Tibial nerve (tissue), 4 donors: Measurements from ENCODE around the gene RICTOR. TPM values are rescaled to one million over a fixed set of nuclear protein-coding genes. Genes with fewer than 3 reads are reported as not detected.

Source experiments
- DNase-seq, 2 donors: peaks; one replicate each; pipeline ENCODE4 v3.0.0-alpha.2; 2019; ENCODE audit warnings: low spot score in 2 of 2
- H3K27ac ChIP-seq, 4 donors: fragments of 200-600 bp; sonication (generic) in 3 of 4; one replicate each; pipeline ENCODE4 v1.5.1; 2017 to 2019; ENCODE audit warnings: mild to moderate bottlenecking in 1 of 4
- H3K27me3 ChIP-seq, 2 donors: fragments of 200-600 bp; sonication (generic) in 1 of 2; one replicate each; pipeline versions ENCODE4 v1.5.1 to v1.6.0; 2017 to 2019
- H3K36me3 ChIP-seq, 3 donors: fragments of 200-600 bp; sonication (generic); one replicate each; pipeline ENCODE4 v1.5.1; 2018 to 2019
- H3K4me1 ChIP-seq, 4 donors: fragments of 200-600 bp; sonication (generic) in 3 of 4; one replicate each; pipeline ENCODE4 v1.5.1; 2017 to 2019
- H3K4me3 ChIP-seq, 4 donors: fragments of 200-600 bp; sonication (generic) in 3 of 4; one replicate each; pipeline ENCODE4 v1.5.1; 2017 to 2019; ENCODE audit warnings: mild to moderate bottlenecking in 1 of 4, moderate library complexity in 1 of 4
- H3K9me3 ChIP-seq, 4 donors: fragments of 200-600 bp; sonication (generic) in 3 of 4; one replicate each; pipeline ENCODE4 v1.5.1; 2017 to 2019
- CTCF ChIP-seq, 5 experiments: fragments of 200-600 bp in 3 of 5; fragments of 450-650 bp in 2 of 5; sonication (generic) in 3 of 5; IDR thresholded peaks; one replicate each; pipeline ENCODE4 v1.5.1; 2016 to 2019; ENCODE audit warnings: antibody characterized with exemption in 5 of 5, mild to moderate bottlenecking in 3 of 5, moderate library complexity in 2 of 5
- EP300 ChIP-seq, 2 donors: sonication (generic); formaldehyde crosslinking; IDR thresholded peaks; one replicate each; pipeline ENCODE4 v1.6.1; 2017; ENCODE audit warnings: antibody characterized with exemption in 2 of 2, mild to moderate bottlenecking in 1 of 2
- POLR2A ChIP-seq, 2 donors: fragments of 450-650 bp; IDR thresholded peaks; one replicate each; pipeline ENCODE4 v1.6.1; 2017; ENCODE audit warnings: antibody characterized with exemption in 2 of 2, mild to moderate bottlenecking in 2 of 2, moderate library complexity in 2 of 2
- WGBS, 2 donors: methylation state at CpG; one replicate each; pipeline ENCODE4 v1.1.5; 2018; 5-methylcytosine and 5-hydroxymethylcytosine counted together
- total RNA-seq, 4 donors: library from RNA; depleted of rRNA; stranded (reverse); fragments of >200 nt; gene quantifications; one replicate each; pipeline ENCODE4 v1.1.0, GENCODE V29; 2016

RICTOR gene
- total RNA-seq, 4 donors from 2014 or later: 33.9 to 59.0 (median 44.3) TPM

- 48 to 65% methylated on average over 3 of the region's 3 CpGs for WGBS, 2 donors
- H3K4me1 ChIP-seq: no peaks in the 10 kb centered on the region
Measured at GRCh38 chr5:39119404-39120051, 45.3 kb upstream of the RICTOR start.

GRCh38 chr5:39118638-39119037, 44.4 kb upstream of the RICTOR start:
- Histone ChIP-seq H3K4me1 (no peaks in the 10 kb centered on the region), H3K36me3 (no peaks in the 10 kb centered on the region), H3K27ac (no peak overlapping the region), H3K4me3 (no peak overlapping the region), H3K27me3 (no peaks in the 10 kb centered on the region), H3K9me3 (no peaks in the 10 kb centered on the region)
- WGBS, 2 donors: 85 to 87% methylated on average over 2 of the region's 2 CpGs
- TF ChIP-seq CTCF (IDR thresholded peaks at IDR 0.05) (no peak), EP300 (IDR thresholded peaks at IDR 0.05) (no peak)
- no peak for DNase-seq

More at GRCh38 chr5:39119404-39120051, 45.3 kb upstream of the RICTOR start:
- Histone ChIP-seq H3K36me3 (no peaks in the 10 kb centered on the region), H3K9me3 (no peaks in the 10 kb centered on the region), H3K27me3 (no peaks in the 10 kb centered on the region), H3K27ac (no peak overlapping the region), H3K4me3 (no peak overlapping the region)
- DNase-seq: no peak
- TF ChIP-seq CTCF (IDR thresholded peaks at IDR 0.05): no peak
- no peak for TF ChIP-seq POLR2A (IDR thresholded peaks at IDR 0.05)
- no peak for TF ChIP-seq EP300 (IDR thresholded peaks at IDR 0.05)

GRCh38 chr5:39117401-39117800, 43.2 kb upstream of the RICTOR start:
- no peak overlapping the region for H3K27ac ChIP-seq
- WGBS, 2 donors: 88 to 92% methylated on average over 2 of the region's 2 CpGs
- no peaks in the 10 kb centered on the region for H3K9me3 ChIP-seq
- no peaks in the 10 kb centered on the region for H3K27me3 ChIP-seq
- TF ChIP-seq EP300 (IDR thresholded peaks at IDR 0.05): no peak
- no peak for TF ChIP-seq POLR2A (IDR thresholded peaks at IDR 0.05)
- TF ChIP-seq CTCF (IDR thresholded peaks at IDR 0.05): no peak
- no peaks in the 10 kb centered on the region for H3K36me3 ChIP-seq
- no peak overlapping the region for H3K4me3 ChIP-seq
- DNase-seq: no peak
- no peaks in the 10 kb centered on the region for H3K4me1 ChIP-seq

GRCh38 chr5:39116344-39117170, 42.4 kb upstream of the RICTOR start:
- Histone ChIP-seq H3K4me3 (no peak overlapping the region), H3K27me3 (no peaks in the 10 kb centered on the region), H3K36me3 (no peaks in the 10 kb centered on the region), H3K4me1 (no peaks in the 10 kb centered on the region), H3K9me3 (no peaks in the 10 kb centered on the region), H3K27ac (no peak overlapping the region)
- no peak for TF ChIP-seq EP300 (IDR thresholded peaks at IDR 0.05)
- no peak for TF ChIP-seq CTCF (IDR thresholded peaks at IDR 0.05)
- no peak for TF ChIP-seq POLR2A (IDR thresholded peaks at IDR 0.05)
- no peak for DNase-seq
- 92 to 97% methylated on average over 3 of the region's 3 CpGs for WGBS, 2 donors

- Histone ChIP-seq H3K36me3 (no peaks in the 10 kb centered on the region), H3K9me3 (no peaks in the 10 kb centered on the region), H3K27ac (no peak overlapping the region), H3K4me1 (no peaks in the 10 kb centered on the region), H3K27me3 (no peaks in the 10 kb centered on the region), H3K4me3 (no peak overlapping the region)
- 82 to 86% methylated on average over 5 of the region's 5 CpGs for WGBS, 2 donors
- no peak for DNase-seq
- TF ChIP-seq POLR2A (IDR thresholded peaks at IDR 0.05) (no peak), CTCF (IDR thresholded peaks at IDR 0.05) (no peak), EP300 (IDR thresholded peaks at IDR 0.05) (no peak)
Measured at GRCh38 chr5:39115644-39116343, 41.6 kb upstream of the RICTOR start.
